Measurements from ENCODE around the gene KATNB1.
A peak's percentile ranks its signal among the peaks of the same experiment; 100 is the strongest.
"Not testable (repeated sequence)": the region's sequence is repeated elsewhere in the genome, so short reads cannot be mapped to it uniquely, and the experiment has no call there.

Gene KATNB1

DNA sequence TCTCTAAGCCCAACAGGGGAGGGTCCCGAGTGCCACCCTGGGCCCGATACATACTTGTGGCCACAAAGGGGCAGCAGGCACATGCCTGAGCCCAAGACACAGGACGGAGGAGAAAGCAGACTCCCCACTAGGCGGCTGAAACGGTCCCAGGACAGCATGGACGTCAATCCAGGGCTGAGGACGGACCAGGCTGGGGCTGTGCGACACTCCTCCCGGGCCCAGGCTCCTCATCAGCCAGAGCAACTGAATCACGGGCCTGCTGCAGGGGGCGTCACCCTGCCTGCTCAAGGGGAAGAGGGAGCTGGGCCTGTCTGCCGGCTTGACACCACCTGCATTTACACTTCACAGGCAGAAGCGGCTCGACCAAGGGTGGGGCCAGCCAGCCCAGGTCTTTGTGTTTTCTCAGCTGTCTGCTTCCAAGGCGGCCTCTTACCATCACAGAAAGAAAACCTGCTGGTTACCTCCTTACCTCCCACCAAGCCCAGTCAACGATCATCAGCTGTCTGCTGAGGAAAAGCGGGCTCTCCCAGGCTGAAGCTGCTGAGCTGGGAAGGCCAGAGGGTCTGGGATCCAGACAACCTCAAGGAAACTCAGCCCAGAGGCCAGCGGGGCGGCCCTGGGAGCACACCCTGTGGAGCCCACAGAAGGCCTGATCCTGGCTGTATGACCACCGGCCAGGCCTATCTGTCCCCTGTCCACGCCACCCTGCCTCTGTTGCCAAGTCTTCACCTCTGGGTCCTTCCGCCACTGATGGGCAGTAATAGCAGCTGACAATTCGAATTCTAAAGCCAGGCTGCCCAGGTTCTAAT lies 40.3 kb downstream of the KATNB1 start:
- no peak for DNase-seq

DNA sequence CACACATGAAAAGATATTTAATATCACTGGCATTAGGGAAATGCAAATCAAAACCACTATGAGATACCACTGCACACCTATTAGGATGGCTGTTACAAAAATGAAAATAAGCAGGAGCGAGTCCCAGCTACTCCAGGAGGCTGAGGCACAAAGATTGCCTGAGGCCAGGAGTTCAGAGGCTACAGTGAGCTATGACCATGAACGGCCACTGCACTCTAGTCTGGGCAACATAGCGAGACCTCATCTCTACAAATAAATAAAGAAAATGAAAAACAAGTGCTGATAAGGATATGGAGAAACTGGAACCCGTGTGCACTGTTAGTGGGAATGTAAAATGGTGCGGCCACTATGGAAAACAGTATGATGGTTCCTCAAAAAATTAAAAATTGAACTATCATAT lies 43.1 kb downstream of the KATNB1 start:
- DNase-seq = no peak

DNA sequence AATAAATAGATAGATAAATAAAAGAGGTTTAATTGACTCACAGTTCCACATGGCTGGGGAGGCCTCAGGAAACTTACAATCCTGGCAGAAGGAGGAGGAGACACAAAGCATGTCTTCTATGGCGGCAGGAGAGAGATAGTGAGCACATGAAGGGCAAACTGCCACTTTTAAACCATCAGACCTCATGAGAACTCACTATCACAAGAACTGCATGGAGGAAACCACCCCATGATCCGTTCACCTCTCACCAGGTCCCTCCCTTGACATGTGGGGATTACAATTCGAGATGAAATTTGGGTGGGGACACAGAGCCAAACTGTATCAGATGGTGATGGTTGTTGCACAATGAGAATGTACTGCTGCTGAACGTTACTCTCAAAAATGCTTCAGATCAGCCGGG lies 44.3 kb downstream of the KATNB1 start:
- not testable (repeated sequence) for DNase-seq

DNA sequence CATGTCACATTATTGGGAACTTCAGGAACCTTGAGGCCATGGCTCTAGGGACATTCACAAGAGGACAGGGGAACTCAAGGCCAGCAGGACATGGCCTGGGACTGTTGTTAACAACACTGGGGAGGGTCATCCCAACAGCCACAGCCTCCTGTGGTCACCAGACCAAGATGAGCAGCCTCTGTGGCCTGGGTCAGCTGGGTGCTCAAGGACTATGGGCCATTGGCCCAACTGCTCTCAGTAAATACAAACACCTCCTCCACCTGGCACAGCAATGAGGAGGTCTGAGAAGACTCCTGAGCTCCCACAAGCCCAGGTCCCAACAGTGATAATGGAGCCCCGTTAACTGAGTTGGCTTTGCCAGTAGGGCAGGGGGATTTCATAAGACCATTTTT lies 45.8 kb downstream of the KATNB1 start:
- no peak for DNase-seq

DNA sequence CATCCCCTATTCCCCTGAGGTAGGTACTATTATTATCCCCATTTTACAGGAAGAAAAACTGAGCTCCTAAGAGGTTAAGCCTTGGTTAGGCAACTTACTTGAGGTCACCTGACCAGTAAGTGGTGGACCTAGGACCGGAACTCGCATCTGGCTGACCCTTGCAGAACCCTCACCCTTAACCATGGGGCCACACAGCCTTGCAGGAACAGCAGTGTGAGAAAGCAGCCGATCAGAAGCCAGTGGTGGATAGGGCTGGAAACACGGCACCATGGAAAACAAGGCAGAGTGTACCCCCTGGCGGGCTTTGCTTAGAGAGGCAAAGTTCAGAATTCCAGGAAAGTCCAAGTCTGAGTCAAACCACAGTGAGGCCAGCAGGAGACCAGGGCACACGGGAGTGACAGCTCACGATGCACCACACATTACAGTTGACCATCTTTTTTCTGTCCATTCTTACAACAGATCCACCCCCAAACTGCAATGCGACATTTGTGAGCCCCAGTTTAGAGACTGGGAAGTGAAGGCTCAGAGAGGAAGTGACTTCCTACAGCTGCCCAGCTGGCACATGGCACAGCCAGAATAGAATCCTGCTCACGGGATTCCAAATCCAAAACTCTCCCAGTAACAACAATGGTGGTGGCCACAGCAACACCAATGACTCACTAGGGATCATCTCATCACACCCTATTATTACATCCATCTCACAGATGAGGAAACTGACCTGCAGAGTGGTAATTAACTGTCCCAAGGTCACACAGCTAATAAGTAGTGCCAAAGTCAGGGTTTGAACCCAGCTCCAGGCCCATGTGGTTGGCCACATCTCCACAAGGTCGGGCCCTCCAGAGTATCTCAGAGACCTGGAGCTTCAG lies 46.4 kb downstream of the KATNB1 start:
- no peak for DNase-seq

DNA sequence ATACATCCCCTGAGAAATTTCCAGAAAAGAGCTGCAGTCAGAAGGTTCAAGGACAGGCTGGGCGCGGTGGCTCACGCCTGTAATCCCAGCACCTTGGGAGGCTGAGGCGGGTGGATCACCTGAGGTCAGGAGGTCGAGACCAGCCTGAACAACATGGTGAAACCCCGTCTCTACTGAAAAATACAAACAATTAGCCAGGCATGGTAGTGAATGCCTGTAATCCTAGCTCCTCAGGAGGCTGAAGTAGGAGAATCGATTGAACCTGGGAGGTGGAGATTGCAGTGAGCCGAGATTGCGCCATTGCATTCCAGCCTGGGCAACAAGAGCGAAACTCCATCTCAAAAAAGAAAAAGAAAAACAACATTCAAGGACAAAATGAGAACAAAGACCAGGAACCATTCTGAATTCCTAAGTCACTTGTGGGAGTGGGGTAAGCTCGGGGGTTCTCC lies 47.1 kb downstream of the KATNB1 start:
- not testable (repeated sequence) for DNase-seq

DNA sequence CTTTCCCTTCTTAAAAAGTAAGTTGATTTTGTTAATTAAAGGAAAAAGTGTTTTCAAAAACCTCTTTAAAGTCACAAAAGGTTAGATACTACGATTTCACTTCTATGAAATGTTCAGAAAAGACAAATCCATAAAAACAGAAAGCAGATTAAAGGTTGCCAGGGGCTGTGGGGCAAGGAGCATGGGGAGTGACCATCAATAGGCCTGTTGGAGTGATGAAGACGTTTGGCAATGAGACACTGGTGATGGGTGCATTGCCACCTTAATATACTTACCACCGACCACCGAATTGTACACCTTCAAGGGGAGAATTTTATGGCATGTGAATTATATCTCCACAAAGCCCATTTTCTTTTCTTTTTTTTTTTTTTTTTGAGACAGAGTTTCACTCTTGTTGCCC lies 47.5 kb downstream of the KATNB1 start:
- no peak for DNase-seq

GRCh38 chr16:57783883-57784282 lies 48.3 kb downstream of the KATNB1 start:
- DNase-seq = no peak

DNA sequence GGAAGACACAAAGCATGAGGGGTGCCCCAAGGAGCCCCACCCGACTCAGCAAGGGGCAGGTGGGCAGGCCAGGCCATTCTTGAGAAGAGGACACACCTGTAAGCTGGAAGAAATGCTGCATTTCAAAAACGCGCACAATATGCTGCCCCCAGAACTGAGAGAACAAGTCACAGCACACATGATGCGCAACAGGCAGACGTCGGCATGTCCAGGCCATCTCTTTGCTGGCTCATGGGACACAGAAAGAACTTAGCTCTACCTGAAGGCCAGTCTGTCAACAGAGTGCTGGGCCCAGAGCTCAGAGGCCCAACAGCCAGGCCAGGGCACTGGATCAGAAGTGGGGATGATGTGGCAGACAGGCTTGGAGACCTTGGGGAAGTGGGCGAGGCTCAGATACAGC lies 48.8 kb downstream of the KATNB1 start:
- no peak for DNase-seq

DNA sequence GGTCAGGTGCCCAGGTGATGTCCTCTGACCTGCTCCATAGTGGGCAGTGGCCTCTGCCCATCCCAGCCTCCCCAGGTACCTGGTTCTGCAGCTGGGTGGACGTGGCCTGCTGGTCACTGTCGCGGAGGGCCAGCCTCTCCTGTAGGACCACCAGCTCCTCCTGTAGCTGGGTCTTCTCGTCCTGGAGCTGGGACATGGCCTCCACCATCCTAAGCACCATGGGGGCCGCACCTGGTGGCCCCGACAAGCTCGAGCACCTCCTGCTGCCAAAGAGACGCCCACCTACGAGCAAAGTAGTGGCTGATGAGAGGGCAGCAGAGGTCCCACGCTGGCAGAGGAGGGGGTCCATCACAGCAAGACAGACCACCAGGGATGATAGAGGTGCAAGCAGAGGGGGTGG lies 49.8 kb downstream of the KATNB1 start:
- DNase-seq = no peak

- DNase-seq = no peak
Measured at GRCh38 chr16:57785924-57786323, 50.4 kb downstream of the KATNB1 start.

DNA sequence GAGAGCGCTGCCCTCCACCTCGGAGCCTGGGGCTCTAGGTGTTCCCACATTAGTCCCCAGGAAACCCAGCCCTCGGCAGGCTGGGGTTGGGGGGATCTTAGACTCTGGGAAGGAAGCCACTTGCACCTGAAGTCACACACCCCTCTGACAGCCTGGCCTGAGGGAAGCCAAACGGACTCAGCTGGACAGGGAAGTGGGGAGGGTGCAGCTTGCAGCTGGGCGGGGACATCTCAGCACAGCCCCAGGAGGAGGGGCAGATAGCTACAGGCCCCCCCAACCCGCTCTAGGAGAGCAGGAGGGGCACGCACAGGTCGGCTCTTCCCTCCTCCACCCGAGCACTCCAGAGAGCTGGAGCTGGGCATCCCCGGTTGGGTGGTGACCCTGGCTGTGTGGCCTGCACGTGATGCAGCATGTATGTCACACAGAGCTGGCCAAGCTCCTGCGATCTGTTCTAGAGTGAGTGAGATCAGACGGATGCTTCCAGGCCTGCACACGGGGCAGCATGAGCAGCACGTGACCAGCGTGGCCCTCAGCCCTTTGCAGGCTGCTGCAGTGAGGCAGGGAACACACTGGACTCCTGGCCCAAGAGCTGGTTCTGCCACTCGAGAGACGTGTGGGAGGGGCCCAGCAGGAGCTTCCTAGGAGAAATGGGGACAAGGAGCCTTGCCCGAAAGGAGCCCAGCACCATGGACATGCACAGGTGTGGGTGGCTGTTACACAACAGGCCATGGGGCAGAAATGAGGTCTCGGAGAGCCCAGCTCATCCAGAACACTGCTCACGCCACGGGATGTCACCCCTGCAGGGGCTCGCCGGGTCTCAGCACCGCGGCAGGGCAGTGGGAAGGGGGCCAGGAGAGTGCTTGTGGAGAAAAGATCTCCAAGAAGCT lies 51.3 kb downstream of the KATNB1 start:
- no peak for DNase-seq

- no peak for DNase-seq
Measured at GRCh38 chr16:57787519-57787905, 51.9 kb downstream of the KATNB1 start.

DNA sequence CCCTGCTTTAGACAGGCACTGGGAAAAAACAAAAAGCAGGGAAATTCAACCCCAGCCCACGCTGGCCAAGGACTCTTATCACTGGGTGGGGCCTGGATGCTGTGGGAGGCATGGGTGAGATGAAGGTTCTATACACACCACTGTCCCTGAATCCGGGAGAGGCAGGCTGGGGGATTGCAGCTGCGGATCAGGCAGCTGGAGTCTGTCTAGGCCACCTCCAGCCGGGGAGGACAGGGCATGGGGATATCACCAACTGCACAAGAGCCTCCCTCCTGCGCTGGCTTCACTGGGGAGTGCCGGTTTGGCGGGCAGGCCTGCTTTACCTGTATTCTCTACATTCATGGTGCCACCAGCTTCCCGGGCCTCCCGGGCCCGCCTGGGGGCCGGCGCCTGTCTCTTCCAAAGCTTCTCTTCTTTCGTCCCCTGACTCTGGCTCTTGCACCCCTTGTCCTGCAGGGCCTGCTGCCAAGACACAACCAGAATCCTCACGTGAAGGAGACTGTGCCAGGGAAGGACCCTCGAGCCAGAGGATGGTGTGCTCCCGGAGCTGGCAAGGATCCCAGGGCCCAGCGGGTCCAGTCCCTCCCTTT lies 52.8 kb downstream of the KATNB1 start:
- DNase-seq = no peak

DNA sequence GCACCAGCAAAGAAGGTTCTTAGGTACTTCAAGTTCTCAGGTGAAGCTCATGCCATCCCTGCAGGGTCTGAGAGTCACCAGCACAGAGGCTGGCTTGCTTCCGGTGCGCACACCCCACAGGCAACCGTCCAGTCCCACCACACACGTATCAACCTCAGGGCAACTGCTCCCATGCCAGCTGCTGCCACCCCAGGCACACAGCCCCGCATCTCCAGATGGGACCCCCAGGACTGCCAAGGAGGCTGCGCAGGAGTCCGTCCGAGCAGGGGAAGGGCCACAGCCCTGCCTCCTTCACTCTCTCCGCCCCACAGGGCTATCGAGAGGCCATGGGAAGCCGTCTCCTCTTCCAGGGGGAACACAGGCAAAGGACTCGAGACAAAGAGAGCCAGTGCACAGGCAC lies 53.4 kb downstream of the KATNB1 start:
- DNase-seq = no peak

GRCh38 chr16:57791195-57791892 lies 55.8 kb downstream of the KATNB1 start:
- no peak for DNase-seq

DNA sequence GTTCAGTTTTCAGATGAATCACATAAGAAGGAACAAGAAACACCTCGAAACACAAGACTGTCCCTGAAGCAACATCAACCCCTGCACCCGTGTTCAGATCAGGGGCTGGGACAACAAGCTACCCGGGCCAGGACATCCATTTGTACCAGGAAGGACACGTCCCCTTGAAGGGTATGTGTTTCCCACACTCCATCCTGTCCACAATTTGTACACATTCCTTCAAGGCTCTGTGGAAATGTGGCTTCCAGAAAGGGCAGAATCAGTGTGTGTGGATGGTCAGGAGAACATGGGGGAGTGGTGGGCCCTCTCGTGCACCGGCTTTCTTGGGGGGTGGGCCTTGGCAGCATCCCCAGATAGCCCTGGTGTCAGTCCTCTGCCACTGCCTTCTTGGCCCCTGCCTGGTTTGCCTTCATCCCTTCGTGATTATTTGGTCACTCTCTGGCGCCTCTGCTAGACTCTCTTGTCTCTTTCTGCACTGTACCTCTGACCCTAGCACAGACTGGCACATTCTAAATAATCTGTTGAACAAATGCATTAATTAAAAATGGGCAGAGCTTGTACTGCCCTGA lies 56.4 kb downstream of the KATNB1 start:
- no peak for DNase-seq

DNA sequence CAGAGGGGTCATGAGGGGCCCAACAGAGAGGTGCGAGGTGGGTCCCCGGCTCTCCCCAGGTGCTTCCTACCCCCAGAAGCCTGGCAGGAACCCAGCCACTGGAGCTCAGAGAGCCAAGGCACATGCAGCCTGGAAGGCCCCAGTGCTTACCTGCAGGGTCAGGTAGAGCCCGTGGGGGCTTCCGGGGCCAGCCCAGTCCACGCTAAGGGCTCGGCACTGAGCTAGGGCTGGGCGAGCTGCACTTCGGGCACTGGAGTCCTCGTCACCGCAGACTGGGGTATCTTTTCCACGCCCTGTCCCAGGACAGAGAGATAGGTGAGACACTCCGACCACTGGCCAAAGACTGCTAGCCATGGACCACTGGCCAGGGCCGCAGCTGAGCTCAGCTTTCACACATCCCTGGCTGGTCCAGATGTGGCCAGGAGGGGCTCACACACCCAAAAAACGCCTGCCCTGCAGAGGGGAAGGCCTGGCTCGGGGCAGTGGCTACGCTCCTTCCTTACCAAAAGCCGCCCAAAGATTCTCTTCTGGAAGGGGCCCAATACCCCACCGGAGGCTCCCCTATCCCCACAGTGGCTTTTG lies 59.4 kb downstream of the KATNB1 start:
- DNase-seq = no peak

DNA sequence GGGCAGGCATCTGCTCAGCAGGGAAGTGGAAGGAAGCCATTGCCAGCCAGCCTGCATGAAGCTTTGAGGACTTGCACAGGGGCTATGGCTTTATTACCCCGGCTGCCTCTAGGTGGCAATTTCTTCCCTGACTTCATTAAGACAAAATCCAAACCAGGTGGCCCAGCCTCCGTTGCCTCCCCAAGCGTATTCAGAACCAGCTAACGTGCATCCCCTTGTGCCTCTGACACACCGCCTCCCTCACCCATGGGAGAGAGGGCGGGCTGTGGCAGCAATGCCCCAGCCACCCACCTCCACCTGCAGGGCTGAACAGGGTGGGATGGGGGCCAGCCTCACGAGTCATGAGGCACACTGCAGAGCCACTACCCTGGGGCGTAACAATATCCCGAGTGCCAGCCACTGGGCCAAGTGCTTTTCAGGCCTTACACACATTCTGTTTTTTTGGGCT lies 59.9 kb downstream of the KATNB1 start:
- DNase-seq = peak in 1 of 5 donors; percentile 41

GRCh38 chr16:57796014-57796413 lies 60.4 kb downstream of the KATNB1 start:
- DNase-seq = not testable (repeated sequence)

GRCh38 chr16:57797216-57797525 lies 61.6 kb downstream of the KATNB1 start:
- no peak for DNase-seq

Measured in T-helper 1 cell (primary cell).